C4-2B (cell line): ENCODE data around the gene TPD52L2.
"Not testable (repeated sequence)": the region's sequence is repeated elsewhere in the genome, so short reads cannot be mapped to it uniquely, and the experiment has no call there.

Source experiments
- CTCF ChIP-seq: fragments of 450-650 bp; conservative IDR thresholded peaks from 2 replicates; pipeline ENCODE4 v1.5.1; 2017; ENCODE audit warnings: mild to moderate bottlenecking
- ZFX ChIP-seq: fragments of 450-650 bp; IDR thresholded peaks from 2 replicates; pipeline ENCODE4 v1.6.1; 2017

DNA sequence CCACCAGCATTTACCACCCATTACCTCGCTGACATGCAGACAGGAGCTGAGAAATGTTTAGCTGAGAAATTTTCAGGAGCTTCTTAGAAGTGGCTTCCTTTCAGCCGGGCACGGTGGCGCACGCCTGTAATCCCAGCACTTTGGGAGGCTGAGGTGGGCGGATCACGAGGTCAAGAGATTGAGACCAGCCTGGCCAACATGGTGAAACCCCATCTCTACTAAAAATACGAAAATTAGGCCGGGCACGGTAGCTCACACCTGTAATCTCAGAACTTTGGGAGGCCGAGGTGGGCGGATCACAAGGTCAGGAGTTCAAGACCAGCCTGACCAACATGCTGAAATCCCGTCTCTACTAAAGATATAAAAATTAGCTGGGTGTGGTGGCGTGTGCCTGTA lies 13.5 kb upstream of the TPD52L2 start:
- not testable (repeated sequence) for TF ChIP-seq CTCF, ZFX
